GM19043 (cell line): ENCODE measurements around the gene VAMP2.
A peak's percentile ranks its signal among the peaks of the same experiment; 100 is the strongest.

ENCODE experiments used
- ATAC-seq: cut with Tn5 transposase; IDR thresholded peaks from one replicate; pipeline ENCODE4 v1.9.1; 2021; ENCODE audit warnings: low read depth; ENCODE audit not compliant: unreplicated experiment

VAMP2 gene

DNA sequence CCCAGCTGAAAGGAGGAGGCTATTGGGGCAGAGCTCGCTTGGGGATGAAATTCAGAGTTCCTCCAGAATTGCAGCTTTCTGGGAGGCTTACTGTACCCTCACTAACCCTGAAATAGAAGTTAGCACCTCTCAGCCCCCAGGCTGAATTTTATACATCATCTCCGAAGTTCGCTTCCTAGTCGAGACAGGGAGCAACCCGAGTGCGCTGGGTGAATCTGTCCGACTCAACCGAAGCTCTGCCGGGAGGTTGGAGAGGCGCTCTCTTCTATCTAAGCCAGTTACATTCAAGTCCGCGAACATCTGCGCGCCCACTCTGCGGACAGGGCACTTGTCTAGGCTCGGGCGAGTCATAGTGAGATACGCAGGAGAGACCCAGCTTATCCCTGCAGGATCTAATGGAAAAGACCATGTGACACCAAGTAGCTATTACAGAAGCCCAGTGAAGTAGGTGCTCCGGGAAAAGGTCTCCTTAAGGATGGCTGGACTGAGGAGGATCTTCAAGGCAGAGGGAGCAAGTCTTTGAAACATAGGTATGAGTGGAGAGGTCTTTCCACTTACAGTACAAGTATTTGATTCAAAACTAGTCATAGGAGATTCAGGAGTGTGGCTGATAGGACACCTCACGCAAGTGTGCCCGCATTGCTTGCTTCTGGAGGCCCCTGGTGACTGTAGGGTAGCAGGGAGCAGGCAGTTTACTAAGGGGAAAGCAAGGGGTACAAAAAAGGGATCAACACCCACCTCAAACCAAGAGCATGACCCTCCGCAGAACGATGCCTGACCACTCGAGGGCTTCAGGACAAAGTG, 38.2 kb downstream of the VAMP2 start:
- no peak for ATAC-seq

DNA sequence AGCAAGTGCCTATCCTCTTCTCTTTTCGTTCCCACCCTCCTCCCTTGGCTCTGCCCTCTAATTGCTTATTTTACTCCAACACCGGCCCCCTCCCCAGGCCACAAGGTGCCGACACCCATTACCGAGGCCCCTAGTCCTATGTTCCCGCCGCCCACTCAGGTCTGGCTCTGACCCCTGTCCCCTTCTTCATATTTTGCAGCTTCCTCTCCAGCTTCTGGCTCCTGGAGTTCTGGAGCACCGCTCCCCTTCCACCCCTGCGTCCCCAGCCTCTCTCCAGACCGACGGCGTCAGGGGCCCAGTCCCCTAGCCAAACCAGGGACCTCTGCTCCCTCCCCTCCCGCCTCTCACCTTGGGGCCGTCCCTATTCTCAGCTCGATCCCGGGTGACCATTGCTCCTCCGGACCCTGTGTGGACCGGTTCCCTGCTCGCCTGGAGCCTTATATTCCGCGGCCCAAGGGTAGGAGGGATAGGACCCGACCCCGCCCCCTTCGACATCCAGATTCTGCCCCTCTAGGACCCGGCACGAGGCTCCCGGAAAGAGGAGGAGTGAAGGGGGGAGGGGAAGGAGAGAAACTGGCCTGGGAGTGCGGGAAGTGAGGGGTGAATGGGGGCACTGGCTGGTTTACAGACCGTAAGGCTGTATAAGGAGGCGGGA, 38.9 kb downstream of the VAMP2 start, which contains the start of gene HES7:
Gene HES7, minus strand, starts transcription at position 412 of the 655 bp plus-strand sequence. Its CDS starts 22 bp downstream, at position 390.
- no peak for ATAC-seq

DNA sequence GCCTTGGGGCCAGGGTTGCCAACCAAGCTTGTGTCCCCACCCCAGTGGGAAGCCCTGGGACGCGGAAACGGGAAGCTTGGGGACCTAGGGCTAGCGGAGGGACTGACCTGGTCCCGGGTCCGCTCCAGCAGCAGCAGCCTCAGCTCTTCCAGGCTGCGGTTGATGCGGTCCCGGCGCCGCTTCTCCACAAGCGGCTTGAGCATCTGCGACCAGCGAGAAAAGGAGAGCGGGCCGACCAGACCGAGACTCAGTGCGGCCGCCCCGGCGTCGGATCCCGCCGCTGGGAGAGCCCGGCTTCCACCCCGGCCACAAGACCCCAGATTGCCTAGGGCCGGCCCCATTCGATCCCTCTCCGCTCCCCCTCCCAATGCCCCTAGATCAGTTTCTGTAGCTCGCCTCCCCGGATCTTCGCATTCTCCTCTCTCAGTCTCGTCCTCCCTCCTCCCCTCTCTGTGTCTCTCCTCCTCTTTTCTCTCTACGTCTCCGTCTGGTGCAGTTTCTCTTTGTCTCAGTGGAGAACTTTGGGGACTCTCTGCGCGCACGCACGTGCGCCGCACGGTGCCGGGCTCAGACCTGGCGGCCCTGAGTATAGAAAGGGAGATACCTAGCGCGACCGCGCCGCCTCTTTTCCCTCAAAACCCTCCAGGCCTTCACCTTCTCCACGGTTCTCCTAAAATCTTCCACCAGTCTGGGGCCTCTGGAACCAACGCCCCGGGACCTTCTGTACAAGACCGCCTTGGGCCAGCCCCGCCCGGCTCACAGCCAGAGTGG, 39.6 kb downstream of the VAMP2 start:
- no peak for ATAC-seq

DNA sequence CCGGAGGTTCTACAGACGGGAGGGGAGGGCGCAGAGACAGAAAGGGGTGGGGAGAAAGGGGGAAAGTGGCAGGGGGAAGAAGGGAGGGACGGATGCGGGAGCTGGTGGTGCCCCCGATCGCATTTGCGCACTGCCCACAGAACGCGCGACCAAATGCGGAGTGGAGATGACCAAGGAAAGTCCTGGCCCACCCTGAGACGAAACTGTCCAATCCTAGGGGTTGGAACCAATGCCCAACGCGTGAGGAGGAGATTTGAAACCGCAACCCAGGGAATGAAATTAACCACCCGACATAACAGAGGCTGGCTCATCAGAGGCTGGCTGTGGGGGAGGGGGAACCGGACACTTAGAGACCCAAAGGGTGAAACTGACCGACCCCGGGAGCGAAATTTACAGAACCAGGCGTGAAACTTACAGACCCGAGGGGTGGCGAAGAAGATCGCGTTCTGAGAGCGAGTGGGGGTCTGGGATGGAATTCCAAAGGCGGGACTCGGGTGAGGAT, 40.3 kb downstream of the VAMP2 start:
- no peak for ATAC-seq

DNA sequence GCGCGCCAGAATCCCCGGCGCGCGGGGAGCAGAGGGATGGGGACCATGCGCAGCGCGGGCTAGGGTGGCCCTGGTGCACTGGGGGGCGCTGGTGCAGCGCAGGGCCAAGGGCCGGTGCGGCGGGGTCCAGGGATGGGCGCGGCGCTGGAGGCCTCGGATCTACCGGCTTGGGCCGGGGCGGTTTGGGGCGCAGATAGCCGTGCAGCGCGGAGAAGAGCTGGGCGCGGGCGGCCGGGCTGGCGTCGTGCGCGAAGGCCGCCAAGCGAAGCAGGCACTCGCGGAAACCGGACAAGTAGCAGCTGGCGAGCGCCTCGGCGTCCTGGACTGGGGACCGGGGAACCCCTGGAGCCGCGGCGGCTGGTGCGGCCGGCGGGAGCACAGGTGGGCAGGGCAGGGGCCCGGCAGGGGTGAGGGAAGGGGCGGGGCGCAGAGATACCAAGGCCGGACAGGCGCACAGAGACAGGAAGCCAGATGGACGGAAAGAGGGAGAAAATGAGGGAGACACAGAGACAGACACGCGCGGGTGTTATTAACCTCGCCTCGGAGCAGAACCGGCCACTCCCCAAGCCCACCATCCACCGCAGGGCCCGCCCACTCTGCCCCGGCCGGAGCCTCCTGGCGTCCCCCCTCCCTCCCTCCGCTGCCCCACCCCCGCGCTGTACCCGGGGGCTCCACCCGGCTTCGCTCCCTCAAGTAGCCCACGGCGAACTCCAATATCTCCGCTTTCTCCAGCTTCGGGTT, 40.9 kb downstream of the VAMP2 start:
- ATAC-seq: no peak

DNA sequence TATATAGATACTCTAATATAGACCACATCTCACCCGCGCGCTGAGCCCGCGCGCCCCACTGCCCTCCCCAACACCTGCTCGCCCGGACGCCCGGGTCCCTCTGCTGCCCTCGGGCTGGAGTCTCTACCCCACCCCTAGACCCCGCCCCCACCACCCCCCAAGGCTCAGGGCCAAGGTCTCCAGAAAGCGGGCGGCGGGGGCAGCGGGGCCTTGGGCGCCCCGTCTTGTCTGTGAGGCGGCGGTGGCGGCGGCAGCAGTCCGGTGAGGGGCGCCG, 41.4 kb downstream of the VAMP2 start:
- no peak for ATAC-seq

DNA sequence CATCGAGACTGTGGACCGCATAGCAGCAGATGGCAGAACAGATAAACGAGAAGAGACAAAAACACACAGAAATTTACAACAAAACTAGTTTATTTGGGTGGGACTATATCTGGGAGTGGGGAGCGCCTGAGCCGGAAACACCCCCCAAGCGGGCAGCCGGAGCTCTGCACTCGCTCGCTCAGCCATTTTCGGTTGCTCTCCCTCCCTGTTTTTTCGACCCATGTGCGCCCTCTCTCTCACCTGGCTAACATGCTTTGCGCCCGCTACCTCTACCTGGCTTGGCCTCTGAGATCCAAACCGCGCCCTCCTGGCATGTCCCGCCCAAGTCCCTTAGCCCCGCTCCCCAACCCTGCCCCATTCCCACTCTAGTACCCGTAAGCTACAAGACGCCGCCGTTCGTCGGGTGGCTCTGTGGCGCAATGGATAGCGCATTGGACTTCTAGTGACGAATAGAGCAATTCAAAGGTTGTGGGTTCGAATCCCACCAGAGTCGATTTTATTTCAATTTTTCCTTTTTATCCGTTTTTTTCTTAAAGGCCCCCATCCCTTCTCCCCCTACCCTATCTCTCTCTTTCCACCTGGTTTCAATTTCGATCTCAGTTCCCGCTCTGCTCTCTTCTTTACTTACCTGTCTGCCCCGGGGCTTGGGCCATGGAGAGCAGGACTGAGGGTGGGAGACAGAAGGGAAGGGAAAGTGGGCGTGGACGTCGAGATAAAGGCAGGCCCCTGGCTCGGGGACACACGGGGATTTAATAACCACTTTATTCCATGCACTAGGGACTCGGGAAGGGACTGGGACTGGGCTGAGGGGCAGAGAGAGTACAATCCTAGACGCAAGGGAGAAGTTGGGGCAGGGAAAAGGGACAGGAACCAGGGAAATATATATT, 42.0 kb downstream of the VAMP2 start:
- no peak for ATAC-seq

DNA sequence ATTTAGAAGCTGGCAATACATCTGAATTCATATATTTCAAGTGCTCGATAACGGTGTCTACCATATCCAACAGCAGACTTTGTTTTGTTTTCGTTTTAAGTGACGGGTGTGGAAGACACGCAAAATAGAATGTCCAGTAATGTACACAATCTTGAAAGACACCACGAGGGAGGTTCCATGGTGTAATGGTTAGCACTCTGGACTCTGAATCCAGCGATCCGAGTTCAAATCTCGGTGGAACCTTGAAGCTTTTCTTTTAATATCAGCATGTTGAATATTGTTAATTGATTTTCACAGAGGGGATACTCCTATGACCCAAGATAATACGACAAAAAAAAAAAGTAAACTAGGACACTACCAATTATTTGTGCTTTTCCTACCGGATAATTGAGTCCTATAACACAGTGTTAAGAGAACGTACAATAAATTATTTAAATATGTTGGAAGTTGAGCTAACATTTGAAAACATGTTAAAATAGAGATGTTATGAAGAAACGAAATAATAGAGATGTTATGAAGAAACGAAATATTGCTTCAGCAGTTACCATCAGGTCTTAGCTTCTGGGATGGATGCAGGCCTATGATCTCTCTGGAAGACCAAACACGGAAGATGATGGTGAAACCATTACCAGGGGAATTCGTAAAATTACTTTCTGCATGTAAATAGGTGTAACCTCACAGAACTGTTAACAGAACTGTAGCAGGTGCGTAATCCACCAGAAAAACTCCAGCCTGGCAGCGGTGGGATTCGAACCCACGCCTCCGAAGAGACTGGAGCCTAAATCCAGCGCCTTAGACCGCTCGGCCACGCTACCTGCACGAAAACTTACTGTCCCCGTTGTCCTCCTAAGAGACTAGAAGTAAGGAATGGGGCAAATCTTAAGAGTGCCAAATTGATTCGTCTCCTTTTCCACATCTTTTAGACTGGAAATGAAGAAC, 42.9 kb downstream of the VAMP2 start:
- peak; percentile 33 for ATAC-seq

DNA sequence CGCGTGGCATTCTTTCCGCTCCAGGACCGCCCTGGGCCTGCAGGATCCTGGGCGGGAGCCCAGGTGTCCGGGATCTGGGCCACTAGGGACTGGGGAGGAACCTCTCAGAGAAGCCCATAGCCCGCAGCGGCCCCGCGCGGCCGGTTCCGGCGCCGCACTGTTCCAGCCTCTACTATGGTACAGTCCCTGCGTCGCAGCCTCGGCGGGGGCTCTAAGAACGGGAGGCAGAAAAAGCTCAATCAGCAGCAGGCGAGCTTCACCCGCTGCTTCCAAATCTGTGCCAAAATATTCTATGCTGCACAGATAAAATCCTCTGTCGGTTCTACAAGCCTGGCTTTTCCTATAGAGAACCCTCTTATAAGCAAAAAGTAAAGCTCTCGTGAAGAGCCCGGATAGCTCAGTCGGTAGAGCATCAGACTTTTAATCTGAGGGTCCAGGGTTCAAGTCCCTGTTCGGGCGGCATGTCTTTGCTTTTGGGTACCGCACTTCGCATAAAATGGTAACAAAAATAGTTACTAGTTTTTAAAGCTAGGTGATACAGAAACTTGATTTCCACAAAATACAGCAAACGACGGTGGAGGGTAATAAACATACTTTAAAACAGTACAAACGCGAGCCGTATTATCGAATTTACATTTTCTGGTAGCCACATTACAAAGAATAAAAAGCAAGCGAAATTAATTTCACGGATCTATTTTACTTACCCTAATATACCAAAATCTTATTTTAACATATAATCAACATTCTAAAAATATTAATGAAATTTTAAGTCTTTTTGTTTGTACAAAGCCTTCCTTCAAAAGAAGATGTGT, 43.8 kb downstream of the VAMP2 start:
- no peak for ATAC-seq

DNA sequence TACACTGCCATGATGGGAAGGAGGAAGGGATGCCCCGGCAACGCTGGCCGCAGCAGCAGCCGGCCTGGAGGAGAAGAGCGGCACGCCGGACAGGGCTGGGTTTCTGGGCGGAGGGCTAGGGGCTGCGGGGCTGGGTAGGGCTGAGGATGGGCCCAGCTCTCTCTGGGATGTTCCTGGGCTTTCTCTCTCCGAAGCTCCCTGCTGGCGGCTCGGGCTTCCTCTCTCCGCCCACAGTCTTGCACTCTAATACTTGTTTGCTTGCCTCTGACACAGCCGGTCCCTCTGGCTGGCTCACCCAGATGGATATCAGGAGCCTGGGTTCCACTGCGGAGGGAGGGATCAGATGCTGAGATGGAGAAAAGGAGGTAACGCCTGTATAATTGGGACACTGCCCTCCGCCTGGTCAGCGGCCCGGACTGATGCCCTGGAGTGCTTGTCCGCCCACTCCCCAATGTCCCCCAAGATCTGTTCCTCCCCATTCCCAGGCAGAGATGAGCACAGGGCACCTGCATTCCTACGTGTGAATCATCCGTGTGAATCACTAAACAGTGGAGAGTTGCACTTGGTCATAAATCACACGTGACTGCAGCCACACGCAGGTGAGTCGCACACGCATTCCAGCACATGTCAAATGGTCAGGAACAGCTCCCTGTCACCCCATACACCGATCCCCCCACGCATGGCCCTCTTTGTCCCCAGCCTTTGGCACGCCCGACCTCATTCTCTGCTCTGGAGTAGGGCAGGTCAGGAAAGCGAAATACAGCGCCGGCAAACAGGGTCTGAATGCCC, 44.6 kb downstream of the VAMP2 start, which contains the start of gene ALOXE3:
Gene ALOXE3, minus strand, starts transcription at position 535 of the 789 bp plus-strand sequence. Its CDS starts 524 bp downstream, at position 11.
- ATAC-seq: no peak

DNA sequence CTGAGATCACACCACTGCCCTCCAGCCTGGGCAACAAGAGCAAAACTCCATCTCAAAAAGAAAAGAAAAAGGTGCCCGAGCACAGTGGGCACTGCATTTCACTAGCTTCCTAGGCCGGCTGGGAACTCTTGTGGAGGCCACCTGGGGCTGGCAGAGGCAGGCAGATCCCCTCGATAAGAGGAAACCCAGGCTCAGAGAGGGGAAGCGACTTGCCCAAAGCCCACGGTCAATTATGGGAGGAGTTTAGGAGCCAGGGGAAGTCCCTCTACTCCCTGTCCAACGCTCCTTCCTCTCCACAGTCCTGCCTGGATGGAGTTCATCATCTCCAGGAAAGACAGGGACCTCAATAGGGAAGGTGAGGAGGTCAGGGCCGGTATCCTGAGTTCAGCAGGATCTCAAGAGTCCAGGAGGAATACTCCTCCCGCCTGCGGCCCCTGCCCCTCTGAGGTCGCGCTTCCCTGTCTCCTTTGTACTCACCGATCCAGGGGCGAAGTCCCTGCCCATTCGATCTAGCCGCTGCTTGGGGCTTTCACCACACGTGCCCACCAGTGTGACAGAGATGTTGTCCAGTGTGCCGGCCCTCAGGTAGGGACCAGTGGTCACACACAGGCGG, 45.3 kb downstream of the VAMP2 start:
- ATAC-seq: no peak

DNA sequence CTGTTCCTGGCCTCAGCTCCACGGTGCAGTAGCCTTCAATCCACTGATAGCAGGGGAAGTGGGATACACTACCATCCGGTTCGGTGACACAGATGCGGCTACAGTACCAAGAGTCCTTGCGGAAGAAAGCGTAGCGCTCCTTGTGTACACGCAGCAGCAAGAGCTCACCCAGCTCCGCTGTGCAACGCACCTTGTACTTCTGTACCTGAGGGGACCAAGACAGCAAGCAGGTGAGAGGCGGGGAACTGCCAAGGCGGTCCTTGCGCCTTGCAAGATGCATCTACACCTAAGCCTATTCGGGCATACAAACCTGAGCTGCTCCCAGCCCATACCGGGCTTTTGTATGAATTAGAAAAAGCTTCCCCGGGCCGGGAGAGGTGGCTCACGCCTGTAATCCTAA, 46.0 kb downstream of the VAMP2 start:
- no peak for ATAC-seq

DNA sequence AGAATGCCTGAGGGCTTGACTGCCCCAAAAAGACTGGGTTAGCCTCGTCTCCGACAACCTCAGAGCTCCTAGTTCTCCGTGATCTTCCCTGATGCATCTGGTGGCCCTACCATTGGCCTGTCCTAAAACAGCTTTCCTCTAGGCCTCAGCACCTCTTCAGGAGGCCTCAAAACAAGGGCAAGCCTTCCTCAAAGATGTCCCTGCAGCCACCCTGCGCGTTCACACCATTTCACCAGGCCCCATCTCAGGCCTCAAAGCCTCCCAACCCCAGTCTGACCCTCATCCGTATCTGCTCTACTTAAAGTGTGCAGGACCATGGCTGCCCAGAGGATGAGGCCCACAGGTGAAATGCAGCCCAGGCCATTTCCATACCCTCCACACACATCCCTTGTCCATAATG, 51.8 kb downstream of the VAMP2 start:
- no peak for ATAC-seq

DNA sequence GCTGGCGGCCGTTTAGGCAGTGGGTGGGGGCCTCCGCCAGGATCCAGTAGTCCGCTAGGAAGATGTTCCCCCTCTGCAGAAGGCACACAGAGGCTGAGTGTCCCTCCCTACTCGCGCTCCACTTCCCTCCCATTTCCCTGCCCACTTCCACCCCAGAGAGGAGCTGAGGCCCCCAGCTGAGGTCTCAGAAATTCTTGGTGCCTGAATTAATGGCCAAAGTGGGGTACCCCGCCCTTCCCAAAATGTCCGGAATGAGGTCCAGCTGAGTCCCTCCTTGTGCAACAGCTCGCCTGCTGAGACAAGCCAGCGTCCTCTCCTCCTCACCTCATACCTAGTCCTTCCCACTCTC, 52.3 kb downstream of the VAMP2 start:
- no peak for ATAC-seq

DNA sequence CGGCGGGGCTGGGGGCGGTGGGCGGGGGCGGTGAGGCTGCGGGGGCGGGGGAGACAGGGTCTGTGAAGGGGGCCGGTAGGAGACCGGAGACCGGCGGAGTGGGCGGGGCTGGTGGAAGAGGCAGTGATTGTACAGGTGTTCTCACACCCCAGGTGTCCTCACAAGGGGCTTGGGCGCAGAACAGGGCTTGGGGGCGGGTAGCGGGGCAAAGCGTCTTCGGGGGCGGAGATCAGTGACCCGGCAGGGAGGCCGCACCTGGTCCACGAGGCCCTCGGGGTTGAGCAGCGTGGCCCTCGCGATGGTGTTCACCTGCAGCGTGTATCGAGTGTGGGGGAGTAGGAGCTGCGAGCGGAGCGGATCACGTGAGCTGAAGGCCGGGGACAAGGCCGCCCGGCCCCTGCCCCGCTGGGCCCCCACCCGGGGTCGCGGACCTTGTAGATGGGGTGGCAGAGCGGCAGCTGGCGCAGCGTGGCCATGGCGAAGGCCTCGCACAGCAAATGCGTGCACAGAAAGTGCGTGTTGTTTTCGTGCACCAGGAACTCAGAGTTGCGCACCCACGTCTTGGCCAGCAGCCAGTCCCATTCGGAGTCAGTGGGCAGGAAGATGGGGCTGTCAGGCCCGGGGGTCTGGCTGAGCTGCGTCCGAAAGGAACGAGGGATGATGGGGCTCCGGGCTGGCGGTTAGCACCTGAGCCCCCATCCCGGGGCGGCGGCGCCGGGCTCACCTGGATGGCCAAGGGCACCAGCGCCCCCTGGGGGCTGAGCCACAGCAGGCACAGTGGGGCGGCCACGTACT, 52.9 kb downstream of the VAMP2 start:
- ATAC-seq: no peak
